ENCODE data around the gene C2orf68.

- TF ChIP-seq CTCF (IDR thresholded peaks at IDR 0.05), result no peak
- no peak for TF ChIP-seq POLR2A (IDR thresholded peaks at IDR 0.05)
- TF ChIP-seq EP300 (IDR thresholded peaks at IDR 0.05), result no peak
Observed at GRCh38 chr2:85596486-85597143, 15.3 kb downstream of the C2orf68 start.

All from tibial nerve (tissue), 4 donors.